OCI-LY7 (cell line): ENCODE measurements around the gene ADCY1. TPM values are rescaled to one million over a fixed set of nuclear protein-coding genes. Genes with fewer than 3 reads are reported as not detected.

Experiments used
- BruUV-seq: library from RNA; stranded (reverse); fragments of 400-500 nt; replicated peaks from 2 replicates; lab custom pipeline; 2021; lab: Mats Ljungman, UMichigan
- CTCF ChIA-PET: fragments of 300-600 bp; sonication (Branson Sonifier 250); formaldehyde crosslinking; loops from one replicate; lab custom pipeline; 2022; ENCODE audit warnings: antibody characterized with exemption; ENCODE audit not compliant: unreplicated experiment; lab: Charles Lee
- POLR2A ChIA-PET: fragments of 300-600 bp; sonication (Branson Sonifier 250); formaldehyde crosslinking; loops from one replicate; lab custom pipeline; 2022; ENCODE audit warnings: antibody characterized with exemption; lab: Charles Lee
- DNase-seq: peaks from one replicate; pipeline ENCODE4 v3.0.0-alpha.2; 2015; ENCODE audit warnings: low spot score
- H2AFZ ChIP-seq: fragments of 200-600 bp; sonication (generic), shearing (Covaris generic); 2 replicates; pipeline ENCODE4 v1.6.1; 2014; ENCODE audit warnings: mild to moderate bottlenecking, antibody characterized with exemption, low read length, moderate library complexity
- H3K27ac ChIP-seq: fragments of 200-600 bp; sonication (generic); 2 replicates; pipeline ENCODE4 v1.5.1; 2014; ENCODE audit warnings: mixed run types, low read depth, mild to moderate bottlenecking, moderate library complexity, low read length, inconsistent platforms; ENCODE audit not compliant: poor library complexity, severe bottlenecking
- H3K36me3 ChIP-seq: fragments of 200-600 bp; sonication (generic); 2 replicates; pipeline ENCODE4 v1.6.1; 2014; ENCODE audit warnings: mild to moderate bottlenecking, antibody characterized with exemption, low read length, moderate library complexity, mixed read lengths; ENCODE audit not compliant: insufficient read depth
- H3K4me1 ChIP-seq: fragments of 200-600 bp; sonication (generic); 2 replicates; pipeline ENCODE4 v1.5.1; 2014; ENCODE audit warnings: mild to moderate bottlenecking, low read length; ENCODE audit not compliant: insufficient read depth, poor library complexity, severe bottlenecking
- H3K4me2 ChIP-seq: fragments of 200-600 bp; sonication (generic); 2 replicates; pipeline ENCODE4 v1.6.1; 2014; ENCODE audit warnings: mild to moderate bottlenecking, low read length
- H3K4me3 ChIP-seq: fragments of 200-600 bp; sonication (generic); 2 replicates; pipeline ENCODE4 v1.5.1; 2014; ENCODE audit warnings: mild to moderate bottlenecking, low read depth, low read length; ENCODE audit not compliant: poor library complexity, severe bottlenecking
- H3K79me2 ChIP-seq: fragments of 200-600 bp; sonication (generic); 2 replicates; pipeline ENCODE4 v1.6.1; 2016; ENCODE audit warnings: low read depth, mild to moderate bottlenecking, low read length, moderate library complexity, mixed read lengths; ENCODE audit not compliant: insufficient read depth
- H3K9me2 ChIP-seq: fragments of 200-600 bp; sonication (generic); 2 replicates; pipeline ENCODE4 v1.6.1; 2016; ENCODE audit warnings: mild to moderate bottlenecking, low read length, mixed read lengths; ENCODE audit not compliant: insufficient read depth
- H3K9me3 ChIP-seq: fragments of 200-600 bp; sonication (generic); 2 replicates; pipeline ENCODE4 v1.6.1; 2014; ENCODE audit warnings: mild to moderate bottlenecking, mixed run types, low read length, mixed read lengths
- H4K20me1 ChIP-seq: fragments of 200-600 bp; sonication (generic); 2 replicates; pipeline ENCODE4 v1.6.1; 2014; ENCODE audit warnings: mild to moderate bottlenecking, antibody characterized with exemption, low read length, moderate library complexity, mixed read lengths; ENCODE audit not compliant: insufficient read depth
- EZH2phosphoT487 ChIP-seq: fragments of 200-600 bp; sonication (generic); IDR thresholded peaks from 2 replicates; pipeline ENCODE4 v1.6.1; 2018; ENCODE audit warnings: low read depth, borderline replicate concordance, mild to moderate bottlenecking, mixed run types, antibody characterized with exemption, low read length, moderate library complexity, mixed read lengths
- intact Hi-C: fragments of 100-400 bp; cut with micrococcal nuclease; formaldehyde crosslinking; loops from one replicate; pipeline ENCODE4 v1.10.0; 2022; ENCODE audit not compliant: unreplicated experiment
- total RNA-seq, 2 experiments: library from RNA; depleted of rRNA in 1 of 2; stranded (reverse); fragments of >200 nt in 1 of 2; shearing (Covaris generic) in 1 of 2; gene quantifications; 2 replicates each; pipeline ENCODE4 v1.2.3, GENCODE V29; 2014 to 2022
- TF ChIP-seq, protein P1 (sequence below): fragments of 200-600 bp; sonication (generic); conservative IDR thresholded peaks from 2 replicates; pipeline ENCODE4 v1.5.1; 2014; ENCODE audit warnings: mild to moderate bottlenecking, antibody characterized with exemption, low read length, moderate library complexity, mixed read lengths

ADCY1 gene
- total RNA-seq, 2 experiments from 2014 or later, result 0.13 TPM; not detected in 1

DNA sequence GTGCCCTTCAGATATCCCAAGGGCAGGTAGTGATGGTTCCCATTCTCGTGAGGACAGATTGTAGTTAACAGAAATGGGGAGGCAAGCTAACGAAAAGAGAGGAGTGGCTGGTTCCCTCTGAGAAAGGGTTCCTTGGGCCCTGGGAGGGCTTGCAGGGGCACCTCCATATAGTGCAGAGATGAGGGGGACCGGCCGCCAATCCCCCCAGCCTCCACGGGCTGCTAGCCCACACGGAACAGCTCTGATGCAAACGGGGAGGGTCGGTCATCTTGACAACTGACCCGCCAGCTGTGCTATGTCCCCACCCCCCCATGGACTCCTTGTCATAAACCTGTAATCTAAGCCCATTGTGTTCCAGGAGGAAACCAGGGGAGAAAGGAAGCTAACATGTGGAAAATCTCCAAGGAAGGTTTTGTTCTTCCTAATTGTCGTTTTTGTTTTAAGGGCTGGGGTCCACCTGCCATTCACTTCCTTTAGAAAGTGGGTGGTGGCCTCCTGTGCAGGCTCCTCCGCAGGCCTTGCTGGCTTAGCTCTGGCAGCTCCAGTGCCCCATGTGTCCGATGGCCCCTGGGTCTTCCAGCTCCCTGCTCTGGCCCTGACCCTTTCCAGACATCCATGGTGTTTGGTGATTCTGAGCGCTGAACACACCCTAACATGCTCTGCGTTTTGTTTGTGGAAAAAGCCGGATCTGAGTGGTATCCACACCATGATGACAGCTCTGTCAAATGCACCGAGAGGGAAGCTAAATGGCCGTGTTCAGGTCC, 15.9 kb downstream of the ADCY1 start:
- Histone ChIP-seq H3K9me3 (no peaks in the 10 kb centered on the region), H3K4me3 (no peak overlapping the region), H3K36me3 (no peaks in the 10 kb centered on the region), H3K79me2 (no peaks in the 10 kb centered on the region), H2AFZ (no peak overlapping the region), H3K9me2 (no peaks in the 10 kb centered on the region), H3K27ac (no peak overlapping the region), H3K4me1 (no peaks in the 10 kb centered on the region), H4K20me1 (no peaks in the 10 kb centered on the region; the same call in 1 of the 2 replicates), H3K4me2 (no peak overlapping the region)
- ChIA-PET CTCF (no interaction called here), POLR2A (interaction anchor here (0.6 kb wide), 1 partner anchor 106 kb away, joined by 3 read pairs; no protein-coding TSS in a partner anchor)
- BruUV-seq, result no TSS peak
- no peak for TF ChIP-seq EZH2phosphoT487
- TF ChIP-seq, protein P1, sequence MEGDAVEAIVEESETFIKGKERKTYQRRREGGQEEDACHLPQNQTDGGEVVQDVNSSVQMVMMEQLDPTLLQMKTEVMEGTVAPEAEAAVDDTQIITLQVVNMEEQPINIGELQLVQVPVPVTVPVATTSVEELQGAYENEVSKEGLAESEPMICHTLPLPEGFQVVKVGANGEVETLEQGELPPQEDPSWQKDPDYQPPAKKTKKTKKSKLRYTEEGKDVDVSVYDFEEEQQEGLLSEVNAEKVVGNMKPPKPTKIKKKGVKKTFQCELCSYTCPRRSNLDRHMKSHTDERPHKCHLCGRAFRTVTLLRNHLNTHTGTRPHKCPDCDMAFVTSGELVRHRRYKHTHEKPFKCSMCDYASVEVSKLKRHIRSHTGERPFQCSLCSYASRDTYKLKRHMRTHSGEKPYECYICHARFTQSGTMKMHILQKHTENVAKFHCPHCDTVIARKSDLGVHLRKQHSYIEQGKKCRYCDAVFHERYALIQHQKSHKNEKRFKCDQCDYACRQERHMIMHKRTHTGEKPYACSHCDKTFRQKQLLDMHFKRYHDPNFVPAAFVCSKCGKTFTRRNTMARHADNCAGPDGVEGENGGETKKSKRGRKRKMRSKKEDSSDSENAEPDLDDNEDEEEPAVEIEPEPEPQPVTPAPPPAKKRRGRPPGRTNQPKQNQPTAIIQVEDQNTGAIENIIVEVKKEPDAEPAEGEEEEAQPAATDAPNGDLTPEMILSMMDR, result no peak
- intact Hi-C loops, result no loop called here
- DNase-seq, result no peak

DNA sequence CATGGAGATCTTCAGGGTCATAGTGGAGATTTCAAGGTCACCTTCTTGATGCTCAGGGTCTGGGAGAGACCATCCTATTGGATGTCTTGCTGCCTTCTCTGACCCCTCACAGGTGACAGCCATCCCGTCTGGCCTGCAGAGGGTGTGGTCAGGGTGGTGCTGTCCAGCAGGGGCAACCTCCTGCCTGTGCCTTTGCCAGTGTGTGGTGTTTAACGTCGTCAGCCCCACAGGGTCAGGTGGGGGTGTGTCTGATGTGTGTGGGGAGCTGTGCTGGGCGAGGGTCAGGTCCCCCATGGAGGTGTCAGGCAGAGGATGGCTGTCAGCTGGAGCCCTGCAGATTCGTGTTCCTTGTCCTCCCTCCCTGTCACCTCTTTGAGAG, 16.5 kb downstream of the ADCY1 start:
- H3K4me2 ChIP-seq, result no peak overlapping the region
- no peak overlapping the region for H3K27ac ChIP-seq
- no peak for DNase-seq
- TF ChIP-seq, protein P1, result no peak
- TF ChIP-seq EZH2phosphoT487, result no peak
- no peaks in the 10 kb centered on the region for H3K4me1 ChIP-seq
- no peaks in the 10 kb centered on the region for H3K79me2 ChIP-seq
- no peaks in the 10 kb centered on the region for H3K36me3 ChIP-seq
- no peak overlapping the region for H2AFZ ChIP-seq
- no peaks in the 10 kb centered on the region for H3K9me3 ChIP-seq
- no peaks in the 10 kb centered on the region; the same call in 1 of the 2 replicates for H4K20me1 ChIP-seq
- intact Hi-C loops, result no loop called here
- no peaks in the 10 kb centered on the region for H3K9me2 ChIP-seq
- POLR2A ChIA-PET, result no interaction called here
- CTCF ChIA-PET, result no interaction called here
- BruUV-seq, result no TSS peak
- no peak overlapping the region for H3K4me3 ChIP-seq
